IPS-15b (cell line): ENCODE measurements around the gene QPCTL.
A peak's percentile ranks its signal among the peaks of the same experiment; 100 is the strongest.

ENCODE experiments used
- H3K27me3 ChIP-seq: one replicate; pipeline ENCODE4 v1.6.1; 2013; ENCODE audit warnings: low read length; ENCODE audit not compliant: control insufficient read depth, insufficient read depth
- H3K36me3 ChIP-seq: one replicate; pipeline ENCODE4 v1.6.1; 2013; ENCODE audit warnings: low read length; ENCODE audit not compliant: control insufficient read depth, insufficient read depth
- H3K4me1 ChIP-seq: one replicate; pipeline ENCODE4 v1.6.1; 2013; ENCODE audit warnings: mild to moderate bottlenecking, low read length; ENCODE audit not compliant: control insufficient read depth, insufficient read depth
- H3K4me3 ChIP-seq: one replicate; pipeline ENCODE4 v1.5.1; 2013; ENCODE audit warnings: low read depth, low read length
- H3K9ac ChIP-seq: one replicate; pipeline ENCODE4 v1.6.1; 2013; ENCODE audit warnings: low read depth, mild to moderate bottlenecking, low read length
- H3K9me3 ChIP-seq: one replicate; pipeline ENCODE4 v1.6.1; 2013; ENCODE audit warnings: mild to moderate bottlenecking, low read length; ENCODE audit not compliant: control insufficient read depth, insufficient read depth

The QPCTL gene

GRCh38 chr19:45692187-45693105 is at the start of gene QPCTL:
QPCTL (plus strand) TSS chr19:45692666; CDS start chr19:45692704, 38 bp downstream.
- Histone ChIP-seq H3K27me3 (no peaks in the 10 kb centered on the region), H3K9me3 (no peaks in the 10 kb centered on the region), H3K36me3 (peaks cover 35% of the 10 kb centered on the region), H3K4me1 (peaks cover 2% of the 10 kb centered on the region), H3K9ac (peak within 1 kb of the TSS; percentile 87), H3K4me3 (peak within 1 kb of the TSS; percentile 94)

DNA sequence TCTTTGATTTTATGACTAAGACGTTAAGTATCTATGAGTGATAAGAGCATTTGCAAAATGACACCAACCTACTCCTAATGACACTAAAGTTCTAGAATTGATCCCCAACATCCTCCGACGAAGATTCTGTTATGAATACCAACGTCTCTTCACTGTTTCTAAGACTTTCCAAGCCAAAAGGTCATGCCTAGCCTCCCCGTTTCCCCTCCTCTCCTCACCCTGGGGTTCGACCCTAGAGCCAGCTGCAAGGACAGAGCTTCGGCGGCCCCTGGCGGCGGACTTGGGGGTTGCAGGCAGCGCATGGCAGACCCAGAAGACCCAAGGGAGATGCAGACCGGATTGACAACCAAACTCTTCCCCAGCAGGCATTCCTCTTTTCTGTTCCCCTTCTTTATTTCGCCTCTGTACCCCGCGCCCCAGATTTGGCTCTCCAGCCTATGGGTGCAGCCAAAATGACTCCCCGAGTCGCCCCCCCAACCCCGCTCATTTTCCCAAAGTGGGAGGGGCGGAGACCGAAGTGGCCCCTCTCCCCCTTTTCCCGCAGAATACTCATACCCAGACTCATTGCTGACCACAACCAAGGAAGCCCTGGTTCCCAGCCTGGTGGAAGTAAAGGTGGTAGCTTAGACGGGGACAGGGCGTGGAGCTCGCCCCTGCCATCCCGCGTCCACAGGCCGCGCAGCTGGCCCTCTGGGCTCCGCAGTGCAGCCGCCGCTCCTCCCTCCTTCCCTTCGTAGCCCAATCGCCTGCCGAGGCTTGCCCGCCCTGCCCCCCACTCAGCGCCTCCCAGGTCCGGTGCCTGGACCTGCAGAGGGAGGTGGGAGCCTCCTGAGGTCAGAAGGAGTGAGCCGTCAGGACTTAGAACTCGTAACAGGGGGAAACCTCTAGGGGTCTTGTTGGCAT is 49.2 kb upstream of the QPCTL start:
- Histone ChIP-seq H3K4me1 (peaks cover 18% of the 10 kb centered on the region), H3K4me3 (peak overlapping the region; percentile 76), H3K9ac (no peak overlapping the region), H3K36me3 (no peaks in the 10 kb centered on the region), H3K9me3 (no peaks in the 10 kb centered on the region), H3K27me3 (peaks cover 10% of the 10 kb centered on the region)

DNA sequence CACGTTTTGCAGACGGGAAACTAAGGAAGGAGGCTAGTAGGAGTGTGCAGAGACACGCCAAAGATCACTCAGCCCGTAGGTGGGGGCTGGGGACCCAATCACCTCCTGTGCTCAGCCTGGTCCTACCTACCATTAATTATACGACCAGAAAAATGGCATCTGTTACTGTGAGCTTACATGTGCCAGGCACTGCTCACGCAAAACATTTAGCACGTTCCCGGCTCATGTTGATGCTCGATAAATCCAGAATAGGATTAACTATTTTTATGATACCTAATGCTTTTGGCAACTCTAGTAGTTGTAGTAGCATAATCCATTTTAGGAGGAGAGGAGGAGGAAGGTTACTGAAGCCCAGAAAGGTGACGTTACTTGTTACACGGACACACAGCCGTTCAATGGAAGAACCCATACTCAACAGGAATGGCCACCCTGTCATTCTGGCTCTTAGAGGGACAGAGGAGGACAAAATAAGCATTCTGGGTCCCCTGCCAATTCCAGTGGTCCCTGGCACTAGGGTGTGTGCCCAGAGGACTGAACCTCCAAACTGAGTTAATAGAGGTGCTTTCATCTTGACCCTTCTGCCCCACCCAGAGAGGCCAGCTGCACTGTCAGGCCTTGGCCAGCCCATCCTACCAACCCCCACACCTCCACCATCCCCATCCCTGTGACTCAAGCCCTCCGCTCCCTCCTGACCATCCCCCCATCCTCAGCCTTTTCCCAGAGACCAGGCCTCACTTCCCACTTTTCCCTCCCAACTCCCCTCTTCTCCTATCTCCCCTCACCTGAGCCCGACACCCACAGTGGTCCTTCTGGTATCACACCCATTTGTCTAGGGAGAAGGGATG is 48.3 kb upstream of the QPCTL start:
- H3K4me1 ChIP-seq, result peaks cover 16% of the 10 kb centered on the region
- H3K9me3 ChIP-seq, result no peaks in the 10 kb centered on the region
- peaks cover 10% of the 10 kb centered on the region for H3K27me3 ChIP-seq
- H3K36me3 ChIP-seq, result no peaks in the 10 kb centered on the region
- H3K9ac ChIP-seq, result no peak overlapping the region
- peak overlapping the region; percentile 76 for H3K4me3 ChIP-seq

DNA sequence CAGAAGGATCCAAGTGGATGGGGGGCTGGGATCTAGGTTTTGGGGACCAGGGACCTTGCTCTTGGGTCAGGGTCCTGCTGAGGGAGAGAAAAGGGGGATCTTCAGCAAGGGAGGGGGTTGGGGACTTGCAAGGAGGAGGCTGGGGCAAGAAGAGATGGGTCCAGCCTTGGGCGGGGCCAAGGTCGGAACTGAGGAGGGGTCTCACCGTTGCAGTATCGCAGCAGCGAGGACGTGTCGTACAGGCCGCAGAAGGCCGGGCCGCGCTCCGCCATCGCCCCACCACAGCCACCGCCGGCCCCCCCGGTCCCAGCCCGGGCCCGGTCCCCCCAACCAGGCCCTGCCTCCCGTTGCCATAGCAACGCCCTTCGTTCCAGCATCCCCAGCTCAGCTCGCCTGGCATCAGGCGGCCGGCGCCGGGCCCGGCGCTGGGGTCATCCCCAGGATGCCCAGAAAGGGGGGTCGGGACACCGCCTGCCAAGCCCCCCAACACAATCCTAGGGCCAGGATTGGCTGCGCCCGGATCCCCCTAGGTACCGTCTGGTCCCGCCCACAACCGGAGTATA is 47.3 kb upstream of the QPCTL start:
- H3K9ac ChIP-seq, result no peak overlapping the region

GRCh38 chr19:45645631-45646344 is 46.7 kb upstream of the QPCTL start:
- no peak overlapping the region for H3K9ac ChIP-seq
- peaks cover 10% of the 10 kb centered on the region for H3K27me3 ChIP-seq
- H3K4me3 ChIP-seq, result peak overlapping the region; percentile 76
- H3K4me1 ChIP-seq, result peaks cover 16% of the 10 kb centered on the region
- H3K36me3 ChIP-seq, result no peaks in the 10 kb centered on the region
- H3K9me3 ChIP-seq, result no peaks in the 10 kb centered on the region

More for the DNA sequence above, 47.3 kb upstream of the QPCTL start:
- peak overlapping the region; percentile 76 for H3K4me3 ChIP-seq
- no peaks in the 10 kb centered on the region for H3K9me3 ChIP-seq
- no peaks in the 10 kb centered on the region for H3K36me3 ChIP-seq
- peaks cover 16% of the 10 kb centered on the region for H3K4me1 ChIP-seq
- H3K27me3 ChIP-seq, result peaks cover 10% of the 10 kb centered on the region

- Histone ChIP-seq H3K9ac (no peak overlapping the region), H3K4me3 (peak overlapping the region; percentile 76), H3K27me3 (peaks cover 10% of the 10 kb centered on the region), H3K36me3 (no peaks in the 10 kb centered on the region), H3K4me1 (peaks cover 16% of the 10 kb centered on the region), H3K9me3 (no peaks in the 10 kb centered on the region)
Measured at GRCh38 chr19:45646345-45646698, 46.1 kb upstream of the QPCTL start.

DNA sequence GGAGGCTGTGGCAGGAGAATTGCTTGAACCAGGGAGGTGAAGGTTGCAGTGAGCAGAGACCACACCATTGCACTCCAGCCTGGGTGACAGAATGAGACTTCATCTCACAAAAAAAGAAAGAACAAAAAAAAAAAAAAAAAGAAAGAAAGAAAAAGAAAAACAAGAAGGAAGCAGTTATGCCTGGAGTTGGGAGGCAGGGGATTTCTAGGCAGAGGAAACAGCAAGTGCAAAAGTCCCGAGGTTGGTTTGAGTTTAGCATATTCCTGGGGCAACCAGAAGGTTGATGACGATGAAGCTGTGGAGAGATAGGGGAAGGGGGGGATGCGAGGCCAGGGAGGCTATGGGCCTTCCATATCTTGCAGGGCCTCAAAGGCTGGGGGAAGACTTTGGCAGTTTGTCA is 41.7 kb upstream of the QPCTL start:
- no peak overlapping the region for H3K9ac ChIP-seq
- H3K4me1 ChIP-seq, result no peaks in the 10 kb centered on the region
- H3K27me3 ChIP-seq, result no peaks in the 10 kb centered on the region
- no peaks in the 10 kb centered on the region for H3K36me3 ChIP-seq
- no peaks in the 10 kb centered on the region for H3K9me3 ChIP-seq
- H3K4me3 ChIP-seq, result no peak overlapping the region

DNA sequence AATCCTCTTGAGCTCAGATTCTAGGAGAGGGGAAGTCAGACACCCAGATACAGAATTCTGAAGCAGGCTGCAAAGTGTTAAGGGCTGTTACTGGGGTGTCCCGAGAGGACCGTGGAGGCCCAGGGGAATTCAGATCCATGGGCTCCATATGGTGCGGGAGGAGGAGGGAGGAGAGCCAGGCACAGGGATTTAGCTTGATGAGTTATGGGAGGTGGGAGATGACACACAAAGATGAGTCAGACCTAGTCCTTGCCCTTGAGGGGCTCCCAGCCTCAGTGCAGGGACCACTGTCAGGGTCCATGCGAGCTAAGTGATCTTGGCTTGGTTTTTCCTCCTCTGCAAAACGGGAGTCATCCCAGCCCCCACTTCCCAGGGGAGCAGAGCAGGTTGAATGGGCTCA is 38.8 kb upstream of the QPCTL start:
- Histone ChIP-seq H3K36me3 (no peaks in the 10 kb centered on the region), H3K4me3 (no peak overlapping the region), H3K9ac (no peak overlapping the region), H3K9me3 (no peaks in the 10 kb centered on the region), H3K4me1 (no peaks in the 10 kb centered on the region), H3K27me3 (no peaks in the 10 kb centered on the region)

GRCh38 chr19:45655073-45655472 is 37.4 kb upstream of the QPCTL start:
- no peak overlapping the region for H3K9ac ChIP-seq
- no peaks in the 10 kb centered on the region for H3K4me1 ChIP-seq
- H3K4me3 ChIP-seq, result no peak overlapping the region

GRCh38 chr19:45657520-45658167 is 34.8 kb upstream of the QPCTL start:
- Histone ChIP-seq H3K4me3 (no peak overlapping the region), H3K9me3 (no peaks in the 10 kb centered on the region), H3K4me1 (no peaks in the 10 kb centered on the region), H3K9ac (no peak overlapping the region), H3K36me3 (no peaks in the 10 kb centered on the region), H3K27me3 (peaks cover 2% of the 10 kb centered on the region)

More at GRCh38 chr19:45655073-45655472, 37.4 kb upstream of the QPCTL start:
- Histone ChIP-seq H3K27me3 (no peaks in the 10 kb centered on the region), H3K9me3 (no peaks in the 10 kb centered on the region), H3K36me3 (no peaks in the 10 kb centered on the region)
